ENCODE measurements around the gene TWIST2. TPM values are rescaled to one million over a fixed set of nuclear protein-coding genes. Genes with fewer than 3 reads are reported as not detected.

Gene TWIST2
- total and polyA plus RNA-seq, 9 donors, result 14.2 to 104 (median 32.7) TPM

DNA sequence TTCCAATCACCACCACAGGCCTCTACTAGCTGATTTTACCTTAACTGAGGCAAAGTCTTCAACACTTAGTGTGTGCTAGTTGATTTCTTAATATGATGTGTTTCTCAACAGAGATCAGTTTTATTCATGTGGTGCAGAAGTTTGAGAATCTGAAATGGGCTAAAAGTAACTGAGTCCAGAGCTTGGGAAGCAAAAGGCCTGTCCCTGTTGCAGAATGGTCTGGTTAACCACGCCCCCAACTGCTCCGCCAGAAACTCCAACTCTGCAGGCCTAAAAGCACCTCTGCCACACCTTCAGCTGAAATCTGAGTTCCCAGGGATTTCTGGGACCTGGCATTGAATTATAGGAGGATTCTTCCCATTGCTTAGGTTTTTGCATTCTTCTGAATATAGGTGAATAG lies 44.9 kb downstream of the TWIST2 start:
- WGBS, 3 donors, result 92 to 98% (median 93%) methylated on average over 2 of the region's 2 CpGs
- intact Hi-C loops (cut with DNase I), result no loop called here
- no peak for DNase-seq
- H3K4me3 ChIP-seq, result no peak overlapping the region
- TF ChIP-seq, protein P1, sequence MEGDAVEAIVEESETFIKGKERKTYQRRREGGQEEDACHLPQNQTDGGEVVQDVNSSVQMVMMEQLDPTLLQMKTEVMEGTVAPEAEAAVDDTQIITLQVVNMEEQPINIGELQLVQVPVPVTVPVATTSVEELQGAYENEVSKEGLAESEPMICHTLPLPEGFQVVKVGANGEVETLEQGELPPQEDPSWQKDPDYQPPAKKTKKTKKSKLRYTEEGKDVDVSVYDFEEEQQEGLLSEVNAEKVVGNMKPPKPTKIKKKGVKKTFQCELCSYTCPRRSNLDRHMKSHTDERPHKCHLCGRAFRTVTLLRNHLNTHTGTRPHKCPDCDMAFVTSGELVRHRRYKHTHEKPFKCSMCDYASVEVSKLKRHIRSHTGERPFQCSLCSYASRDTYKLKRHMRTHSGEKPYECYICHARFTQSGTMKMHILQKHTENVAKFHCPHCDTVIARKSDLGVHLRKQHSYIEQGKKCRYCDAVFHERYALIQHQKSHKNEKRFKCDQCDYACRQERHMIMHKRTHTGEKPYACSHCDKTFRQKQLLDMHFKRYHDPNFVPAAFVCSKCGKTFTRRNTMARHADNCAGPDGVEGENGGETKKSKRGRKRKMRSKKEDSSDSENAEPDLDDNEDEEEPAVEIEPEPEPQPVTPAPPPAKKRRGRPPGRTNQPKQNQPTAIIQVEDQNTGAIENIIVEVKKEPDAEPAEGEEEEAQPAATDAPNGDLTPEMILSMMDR (IDR thresholded peaks at IDR 0.05), result no peak
- TF ChIP-seq EP300 (IDR thresholded peaks at IDR 0.05), result no peak
- TF ChIP-seq POLR2A (IDR thresholded peaks at IDR 0.05), result no peak
- H3K36me3 ChIP-seq, result no peaks in the 10 kb centered on the region
- H3K27me3 ChIP-seq, result no peaks in the 10 kb centered on the region
- peaks cover 15% of the 10 kb centered on the region for H3K4me1 ChIP-seq (ENCODE audit: insufficient read depth)
- H3K9me3 ChIP-seq, result no peaks in the 10 kb centered on the region
- no peak overlapping the region for H3K27ac ChIP-seq

DNA sequence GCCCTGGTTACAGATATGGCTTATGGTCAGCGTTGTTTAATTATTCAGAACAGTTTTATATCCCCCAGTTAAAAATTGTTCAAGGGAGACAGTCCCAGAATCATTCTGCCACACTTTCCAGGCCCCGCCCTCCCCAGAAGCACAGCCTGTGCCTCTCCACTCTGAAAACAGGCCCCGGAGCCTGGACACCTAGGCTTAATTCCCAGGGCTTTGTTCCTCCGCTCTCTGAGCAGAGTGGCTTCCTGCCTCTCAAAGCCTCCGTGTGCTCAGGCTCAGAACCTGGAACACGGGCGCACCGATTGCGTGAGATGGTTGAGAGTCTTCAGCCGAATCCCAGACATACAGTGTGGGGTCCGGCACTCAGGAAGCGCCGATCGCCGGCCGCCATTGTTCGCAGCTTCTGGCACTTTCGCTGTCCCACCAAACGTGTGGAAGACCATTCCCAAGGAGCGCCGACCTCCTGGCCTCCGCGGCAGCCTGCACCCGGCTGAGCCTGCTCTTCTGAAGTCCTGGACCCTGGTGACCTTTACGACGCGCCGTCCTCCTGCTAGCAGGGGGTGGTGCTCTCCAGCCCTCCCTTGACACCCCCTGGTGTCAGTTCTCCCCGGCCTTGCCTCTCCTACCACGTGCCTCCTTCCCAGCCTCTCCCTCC lies 45.6 kb downstream of the TWIST2 start:
- Histone ChIP-seq H3K36me3 (no peaks in the 10 kb centered on the region), H3K9me3 (no peaks in the 10 kb centered on the region), H3K4me3 (no peak overlapping the region), H3K27me3 (no peaks in the 10 kb centered on the region), H3K4me1 (ENCODE audit: insufficient read depth) (peaks cover 17% of the 10 kb centered on the region), H3K27ac (no peak overlapping the region)
- intact Hi-C loops (cut with DNase I), result no loop called here
- TF ChIP-seq POLR2A (IDR thresholded peaks at IDR 0.05) (no peak), EP300 (IDR thresholded peaks at IDR 0.05) (no peak)
- TF ChIP-seq, protein P1 (IDR thresholded peaks at IDR 0.05), result no peak
- no peak for DNase-seq
- WGBS, 3 donors, result 86 to 95% (median 92%) methylated on average over 30 of the region's 30 CpGs

DNA sequence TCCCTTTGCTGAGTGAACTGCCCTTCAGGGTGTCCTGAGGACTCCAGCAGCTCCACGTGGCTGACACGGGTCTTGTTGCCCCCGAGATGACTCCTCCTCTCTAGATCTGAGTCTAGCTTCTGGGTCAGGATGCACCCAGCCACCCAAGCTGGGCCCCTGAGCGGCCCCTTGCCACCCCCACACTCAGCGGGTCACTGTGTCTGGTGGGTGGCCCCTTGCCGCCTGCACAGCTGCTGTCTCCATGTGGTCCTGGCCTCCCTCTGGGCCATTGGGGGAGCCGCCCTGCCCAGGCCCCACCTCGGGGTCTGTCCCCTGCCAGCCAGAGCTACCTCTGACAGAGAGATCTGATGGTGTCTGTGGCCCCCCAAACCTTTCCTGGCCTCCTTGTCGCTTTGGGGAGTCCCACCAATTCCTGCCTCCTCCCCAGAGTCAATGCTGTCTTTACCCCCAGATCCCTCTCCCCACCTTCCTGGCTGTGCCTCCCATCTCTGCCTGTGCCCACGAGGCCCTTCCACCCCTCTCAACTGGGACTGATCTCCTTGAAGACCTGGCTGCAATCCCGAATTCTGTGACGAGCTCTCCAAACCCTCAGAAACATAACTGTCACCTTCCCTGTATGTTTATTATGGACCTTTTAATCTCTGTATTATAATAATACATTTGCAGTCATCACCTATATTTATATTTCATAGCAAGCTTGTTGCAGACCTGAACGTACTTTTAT lies 46.5 kb downstream of the TWIST2 start:
- no peak for DNase-seq
- Histone ChIP-seq H3K27ac (no peak overlapping the region), H3K4me1 (ENCODE audit: insufficient read depth) (peaks cover 17% of the 10 kb centered on the region), H3K27me3 (no peaks in the 10 kb centered on the region), H3K36me3 (no peaks in the 10 kb centered on the region), H3K4me3 (no peak overlapping the region), H3K9me3 (no peaks in the 10 kb centered on the region)
- TF ChIP-seq EP300 (IDR thresholded peaks at IDR 0.05) (no peak), POLR2A (IDR thresholded peaks at IDR 0.05) (no peak)
- TF ChIP-seq, protein P1 (IDR thresholded peaks at IDR 0.05), result no peak
- intact Hi-C loops (cut with DNase I), result no loop called here
- 73 to 83% (median 76%) methylated on average over 13 of the region's 13 CpGs for WGBS, 3 donors

DNA sequence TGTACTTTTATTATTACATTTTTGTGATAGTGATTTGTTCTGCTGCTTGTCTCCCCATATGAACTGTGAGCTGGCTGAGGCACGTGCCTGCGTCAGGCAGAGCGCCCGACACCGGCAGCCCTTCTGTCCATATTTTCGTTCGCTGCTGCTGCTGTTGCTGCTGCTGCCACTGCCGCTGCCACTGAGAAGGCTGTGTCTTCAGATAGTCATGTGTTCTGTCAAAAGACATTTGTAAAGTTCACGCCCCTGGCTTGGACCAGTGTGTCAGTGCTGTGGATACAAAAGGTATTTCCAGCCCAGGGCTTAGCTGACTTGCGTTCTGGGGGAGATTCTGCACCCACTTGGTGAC lies 47.0 kb downstream of the TWIST2 start:
- Histone ChIP-seq H3K9me3 (no peaks in the 10 kb centered on the region), H3K27ac (peak overlapping the region in 1 of 2 donors; percentile 67), H3K4me3 (no peak overlapping the region), H3K27me3 (no peaks in the 10 kb centered on the region), H3K36me3 (no peaks in the 10 kb centered on the region), H3K4me1 (ENCODE audit: insufficient read depth) (peaks cover 17% of the 10 kb centered on the region)
- intact Hi-C loops (cut with DNase I), result no loop called here
- DNase-seq, result no peak
- TF ChIP-seq, protein P1 (IDR thresholded peaks at IDR 0.05), result no peak
- TF ChIP-seq POLR2A (IDR thresholded peaks at IDR 0.05) (no peak), EP300 (IDR thresholded peaks at IDR 0.05) (no peak)
- 80 to 90% (median 88%) methylated on average over 10 of the region's 10 CpGs for WGBS, 3 donors
